GM19025 (cell line): Measurements from ENCODE around the gene MMP1.

Experiments
- ATAC-seq: cut with Tn5 transposase; IDR thresholded peaks from one replicate; pipeline ENCODE4 v1.9.1; 2021; ENCODE audit warnings: mild to moderate bottlenecking, low read depth, moderate library complexity; ENCODE audit not compliant: unreplicated experiment

MMP1 gene

DNA sequence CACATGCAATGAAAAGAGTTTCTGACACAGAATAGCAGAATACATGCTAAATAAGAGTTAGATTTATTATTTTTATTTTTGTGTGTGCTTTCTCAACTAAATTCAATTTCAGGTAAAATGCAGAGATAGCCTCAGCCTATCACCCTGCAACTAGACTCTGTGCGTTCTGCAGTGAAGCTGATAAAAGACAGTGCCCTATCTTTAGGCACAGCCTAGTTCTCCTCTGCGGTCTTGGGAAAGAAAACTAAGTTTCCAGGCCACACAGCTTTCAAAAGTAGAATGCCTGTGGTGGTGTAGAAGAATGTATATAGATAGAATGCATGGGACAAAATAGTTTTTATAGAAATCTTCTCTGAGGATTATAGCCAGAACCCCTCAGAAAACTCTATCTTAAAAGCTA, 12.0 kb upstream of the MMP1 start:
- ATAC-seq = no peak

DNA sequence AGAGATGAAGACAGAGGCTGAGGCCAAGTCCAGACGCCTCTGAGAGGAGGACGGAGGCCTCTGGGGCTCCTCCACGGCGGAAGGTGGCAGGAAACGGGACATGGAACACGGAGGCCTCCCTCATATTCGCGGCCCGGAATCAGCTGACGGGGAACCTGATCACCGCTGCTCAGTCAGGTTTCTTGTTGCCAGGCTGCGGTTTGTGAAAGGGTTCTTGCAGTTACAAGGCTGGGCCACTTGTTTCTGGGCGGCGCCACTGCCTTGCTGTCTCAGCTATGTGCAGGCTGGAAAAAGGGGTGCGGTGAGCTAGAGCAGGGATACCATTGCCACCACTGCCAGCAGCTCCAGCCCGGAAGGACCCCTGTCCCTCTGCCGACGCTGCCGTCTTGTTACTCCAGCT, 10.0 kb upstream of the MMP1 start:
- ATAC-seq = no peak

DNA sequence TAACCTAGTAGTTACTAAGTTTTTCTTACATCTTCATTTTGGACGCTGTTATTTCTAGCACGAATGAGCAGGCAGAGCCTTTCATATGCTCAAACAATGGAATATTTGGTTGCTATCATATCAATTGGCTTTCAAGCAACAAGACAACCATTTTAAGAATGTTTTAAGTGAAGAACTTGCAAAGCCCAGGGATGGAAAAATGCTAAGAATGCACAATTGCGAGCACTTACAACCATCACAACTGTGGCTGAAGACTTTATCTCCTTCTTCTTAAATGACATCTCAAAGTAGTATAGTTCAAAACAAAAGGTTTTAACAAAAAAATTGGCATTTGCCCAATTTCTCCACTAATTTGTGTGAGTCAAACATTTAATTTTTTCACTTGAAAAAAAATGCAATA, 8.3 kb upstream of the MMP1 start:
- no peak for ATAC-seq

DNA sequence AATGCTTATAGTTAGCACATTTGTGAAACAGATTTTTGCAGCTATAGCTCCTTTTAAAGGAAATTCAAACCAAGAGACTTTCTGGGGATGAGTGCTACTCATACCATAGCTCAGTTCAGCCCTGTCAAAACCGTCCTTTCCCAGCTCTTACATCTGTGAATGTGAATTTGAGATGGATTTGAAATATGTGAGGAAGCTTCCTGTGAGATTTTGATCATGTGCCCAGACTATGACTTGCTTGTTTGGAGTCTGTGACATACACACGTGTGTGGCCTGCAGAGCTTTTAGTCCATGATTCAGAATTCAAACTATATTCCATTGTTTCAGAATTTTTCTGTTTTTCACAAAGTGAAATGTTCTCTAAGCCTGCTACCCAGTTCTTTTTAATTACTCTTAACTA, 4.4 kb upstream of the MMP1 start:
- ATAC-seq = no peak

DNA sequence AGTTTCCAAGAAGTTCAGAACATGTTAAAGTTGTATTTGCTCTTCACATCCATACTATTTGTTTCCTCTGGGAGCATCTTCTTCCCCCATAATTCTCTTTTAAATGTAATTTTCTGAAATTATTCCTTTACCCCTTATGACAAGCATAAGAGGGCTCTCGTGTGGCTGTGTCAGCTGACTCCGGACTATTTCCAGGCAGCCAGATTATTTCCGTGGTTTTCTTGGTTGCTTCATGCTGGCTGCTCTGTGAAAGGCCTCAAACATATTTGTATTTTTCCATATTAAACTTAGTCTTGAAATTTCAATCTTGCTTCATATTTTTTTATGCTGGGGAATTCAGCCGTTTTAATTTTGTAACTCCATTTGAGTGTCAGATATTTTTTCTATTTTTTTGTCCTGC, 2.8 kb upstream of the MMP1 start:
- no peak for ATAC-seq

DNA sequence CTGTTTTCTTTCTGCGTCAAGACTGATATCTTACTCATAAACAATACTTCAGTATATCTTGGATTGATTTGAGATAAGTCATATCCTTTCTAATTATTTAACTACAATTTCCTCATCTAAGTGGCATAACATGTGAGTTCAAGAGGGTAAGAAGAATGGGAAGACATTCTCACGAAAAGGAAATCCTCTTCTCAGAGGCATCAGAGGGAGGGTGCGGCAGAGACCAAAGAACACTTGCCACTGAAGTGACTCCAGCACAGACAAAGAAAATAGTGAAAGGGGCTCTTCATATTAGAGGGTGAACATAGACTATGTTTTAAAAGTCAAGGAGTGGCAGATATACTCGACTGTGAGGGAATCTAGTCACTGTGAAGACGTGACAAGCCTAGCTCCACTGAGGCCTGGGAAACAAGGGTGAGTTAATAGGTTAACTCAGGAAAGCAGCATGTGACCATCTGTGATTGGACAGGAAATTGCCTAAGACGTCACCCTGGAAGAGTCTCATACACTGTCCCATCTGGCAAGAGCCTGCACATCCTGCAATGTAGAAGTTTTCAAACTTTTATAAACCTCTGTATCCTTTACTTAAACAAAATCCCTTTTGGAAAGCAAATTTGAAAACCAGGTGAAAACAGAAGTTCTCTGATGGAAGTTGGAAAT, 1.9 kb upstream of the MMP1 start:
- ATAC-seq = no peak

DNA sequence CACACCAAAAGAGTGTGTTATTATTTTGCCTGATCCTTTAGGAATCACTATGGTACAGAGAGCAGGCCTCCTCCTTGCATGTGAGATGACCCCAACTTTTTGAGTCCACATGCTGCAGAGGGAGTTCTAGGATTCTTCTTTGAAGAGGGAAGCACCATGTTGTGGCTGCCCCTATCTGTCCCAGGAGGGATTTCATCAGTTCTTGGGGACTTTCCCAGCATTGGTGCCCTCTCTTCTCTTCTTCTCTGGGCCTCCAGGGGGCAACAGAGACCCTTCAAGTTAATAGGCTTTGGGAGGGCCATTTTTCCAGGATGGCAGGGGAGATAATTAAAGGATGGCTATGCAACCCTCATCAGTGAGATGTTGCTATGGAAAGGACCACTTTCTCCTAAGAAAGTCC, 3.6 kb downstream of the MMP1 start:
- peak; percentile 94 for ATAC-seq

DNA sequence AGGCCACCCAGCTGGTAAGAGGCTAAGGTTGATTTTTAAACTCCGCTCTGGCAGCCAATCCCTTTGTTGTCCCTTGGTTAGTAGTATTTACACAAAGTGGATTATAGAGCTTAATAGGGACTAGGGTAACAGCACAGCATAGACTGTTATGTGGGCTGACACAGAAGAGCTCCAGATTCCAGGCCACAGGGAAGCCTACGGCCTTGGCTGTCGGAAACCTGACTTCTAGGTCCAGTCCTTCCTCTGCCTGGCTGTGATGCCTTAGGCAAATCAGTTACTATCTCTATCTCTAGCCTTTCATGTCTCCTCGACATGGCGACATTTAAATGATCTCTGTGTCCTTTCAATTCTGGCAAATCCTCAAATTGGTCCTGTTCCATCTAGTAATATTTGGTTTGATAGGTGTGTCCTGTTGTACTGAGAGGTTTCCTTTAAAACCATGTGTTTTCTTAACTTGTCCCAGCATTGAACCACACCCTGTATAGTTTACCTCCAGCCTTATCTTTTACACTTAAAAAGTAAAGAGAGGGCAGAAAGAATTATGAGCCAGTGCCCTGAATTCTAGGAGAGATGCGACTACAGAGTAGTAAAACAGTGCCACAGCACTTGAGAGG, 4.2 kb downstream of the MMP1 start:
- no peak for ATAC-seq

DNA sequence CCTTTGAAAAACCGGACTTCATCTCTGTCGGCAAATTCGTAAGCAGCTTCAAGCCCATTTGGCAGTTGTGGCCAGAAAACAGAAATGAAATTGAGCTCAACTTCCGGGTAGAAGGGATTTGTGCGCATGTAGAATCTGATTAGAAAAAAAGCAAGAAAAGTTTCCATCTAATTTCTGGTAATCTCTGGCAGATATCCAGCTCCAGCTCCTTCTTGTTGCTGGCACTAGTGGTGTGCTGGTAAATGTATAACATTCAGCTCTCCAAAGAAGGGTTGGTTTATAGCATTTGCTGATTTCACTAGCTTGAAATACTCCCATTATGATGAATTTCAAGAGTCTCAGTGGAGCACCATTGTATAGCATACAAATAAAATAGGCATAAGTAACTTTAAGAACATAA, 5.4 kb downstream of the MMP1 start:
- no peak for ATAC-seq

DNA sequence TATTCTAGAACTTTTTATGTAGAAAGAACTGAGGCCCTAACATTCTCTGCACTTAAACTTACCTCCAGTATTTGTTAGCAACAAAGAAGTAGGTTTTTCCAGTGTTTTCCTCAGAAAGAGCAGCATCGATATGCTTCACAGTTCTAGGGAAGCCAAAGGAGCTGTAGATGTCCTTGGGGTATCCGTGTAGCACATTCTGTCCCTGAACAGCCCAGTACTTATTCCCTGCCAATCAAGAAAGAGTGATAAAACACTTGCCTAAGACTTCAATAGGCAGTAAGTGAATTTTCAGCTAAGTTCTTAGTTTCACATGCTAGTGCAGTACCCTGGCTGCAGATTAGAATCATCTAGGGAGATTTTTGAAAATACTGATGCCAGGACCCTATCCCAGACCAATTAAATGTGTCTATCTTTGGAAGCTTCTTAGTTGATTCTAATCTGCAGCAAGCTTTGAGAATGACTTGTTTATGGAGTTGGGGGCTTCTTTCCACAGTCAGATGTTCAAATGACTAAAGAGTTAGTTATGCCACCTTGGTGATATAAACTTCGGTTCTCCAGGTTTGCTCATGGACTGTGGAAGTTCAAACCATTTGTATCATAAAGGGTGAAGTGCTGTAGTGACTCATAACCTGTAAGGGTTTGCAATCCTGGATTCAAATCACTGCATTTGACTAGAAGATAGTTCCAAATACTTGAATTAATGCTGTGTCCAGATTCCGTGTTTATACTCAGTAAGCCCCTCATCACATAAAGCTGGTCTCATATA, 6.5 kb downstream of the MMP1 start:
- ATAC-seq = no peak

DNA sequence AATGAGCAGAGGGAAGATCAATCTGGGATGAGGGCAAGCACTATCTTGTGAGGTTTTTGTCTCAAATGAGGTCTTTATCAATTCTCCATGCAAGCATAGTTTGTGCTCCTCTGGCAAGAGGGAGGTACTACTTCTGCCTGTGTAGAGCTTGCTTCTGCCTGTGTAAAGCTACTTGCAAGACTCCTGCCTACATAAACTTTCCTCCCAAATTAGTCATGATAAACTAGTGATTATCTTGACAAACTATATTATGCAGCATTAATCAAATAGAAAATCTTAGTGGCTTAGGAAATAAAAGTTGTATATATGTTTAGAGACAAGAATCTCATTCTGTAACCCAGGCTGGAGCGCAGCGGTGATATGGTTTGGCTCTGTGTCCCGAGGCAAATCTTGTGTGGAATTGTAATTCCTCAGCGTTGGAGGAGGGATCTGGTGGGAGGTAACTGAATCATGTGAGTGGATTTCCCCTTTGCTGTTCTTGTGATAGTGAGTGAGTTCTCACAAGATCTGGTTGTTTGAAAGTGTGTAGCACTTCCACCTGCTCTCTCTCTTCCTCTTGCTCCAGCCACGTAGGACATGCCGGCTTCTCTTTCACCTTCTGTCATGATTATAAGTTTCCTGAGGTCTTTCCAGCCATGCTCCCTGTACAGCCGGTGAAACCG, 9.5 kb downstream of the MMP1 start:
- ATAC-seq = no peak

DNA sequence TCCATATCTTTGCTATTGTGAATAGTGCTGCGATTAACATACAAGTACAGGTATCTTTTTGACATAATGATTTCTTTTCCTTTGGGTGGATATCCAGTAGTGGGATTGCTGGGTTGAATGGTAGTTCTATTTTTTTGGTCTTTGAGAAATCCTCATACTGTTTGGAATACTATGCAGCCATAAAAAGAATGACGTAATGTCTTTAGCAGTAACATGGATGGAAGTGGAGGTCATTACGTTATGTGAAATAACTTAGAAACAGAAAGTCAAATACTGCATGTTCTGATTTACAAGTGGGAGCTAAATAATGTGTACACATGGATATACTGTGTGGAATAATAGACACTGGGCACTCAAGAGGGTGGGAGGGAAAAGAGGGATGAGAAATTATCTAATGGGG, 13.6 kb downstream of the MMP1 start:
- ATAC-seq = no peak

DNA sequence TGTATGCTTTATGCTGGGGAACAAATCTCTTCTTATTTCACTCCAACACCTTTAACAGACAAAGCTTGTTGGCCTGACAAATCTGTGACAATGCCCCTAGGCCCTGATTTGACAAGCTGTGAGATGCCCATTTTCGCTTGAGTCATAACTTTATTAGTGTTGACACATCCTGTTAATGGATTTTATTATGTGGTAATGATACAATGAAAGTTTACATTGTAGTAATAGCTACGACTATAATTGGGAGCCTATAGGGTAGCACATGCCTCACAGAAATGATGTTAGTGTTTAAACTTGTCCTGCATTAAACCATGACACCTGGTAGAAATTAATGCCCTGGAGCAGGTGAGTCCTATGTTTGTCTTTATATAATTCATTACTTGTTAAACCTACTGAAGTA, 14.2 kb downstream of the MMP1 start:
- no peak for ATAC-seq

DNA sequence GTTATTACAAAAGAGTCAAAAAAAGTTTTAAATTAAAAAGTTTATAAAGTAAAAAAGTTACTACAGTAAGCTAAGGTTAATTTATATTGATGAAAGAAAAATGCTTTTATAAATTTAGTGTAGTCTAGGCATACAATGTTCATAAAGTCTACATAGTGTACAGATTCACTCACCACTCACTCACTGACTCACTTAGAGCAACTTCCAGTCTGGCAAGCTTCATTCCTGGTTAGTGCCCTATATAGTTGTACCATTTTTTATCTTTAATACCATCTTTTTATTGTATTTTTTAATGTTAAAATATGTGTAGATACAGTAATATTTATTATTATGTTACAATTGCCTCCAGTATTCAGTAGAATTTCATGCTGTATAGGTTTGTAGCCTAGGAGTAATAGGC, 14.9 kb downstream of the MMP1 start:
- no peak for ATAC-seq

DNA sequence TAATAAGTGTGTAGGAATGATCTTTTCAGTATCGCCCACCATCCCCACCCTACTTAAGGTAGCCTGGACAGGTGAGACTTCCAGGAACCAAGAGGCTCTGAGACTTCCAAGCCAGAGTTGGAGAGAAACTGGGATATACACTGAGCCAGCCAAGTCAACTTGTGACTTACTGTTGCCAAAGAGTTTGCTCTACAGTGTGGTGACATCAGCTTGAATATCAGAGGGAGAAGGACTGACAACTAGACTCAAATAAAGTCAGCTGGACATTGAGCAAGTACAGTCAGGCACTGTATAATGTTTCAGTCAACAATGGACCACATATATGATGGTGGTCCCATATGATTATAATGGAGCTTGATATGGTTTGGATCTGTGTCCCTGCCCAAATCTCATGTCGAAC, 16.3 kb downstream of the MMP1 start:
- ATAC-seq = no peak

DNA sequence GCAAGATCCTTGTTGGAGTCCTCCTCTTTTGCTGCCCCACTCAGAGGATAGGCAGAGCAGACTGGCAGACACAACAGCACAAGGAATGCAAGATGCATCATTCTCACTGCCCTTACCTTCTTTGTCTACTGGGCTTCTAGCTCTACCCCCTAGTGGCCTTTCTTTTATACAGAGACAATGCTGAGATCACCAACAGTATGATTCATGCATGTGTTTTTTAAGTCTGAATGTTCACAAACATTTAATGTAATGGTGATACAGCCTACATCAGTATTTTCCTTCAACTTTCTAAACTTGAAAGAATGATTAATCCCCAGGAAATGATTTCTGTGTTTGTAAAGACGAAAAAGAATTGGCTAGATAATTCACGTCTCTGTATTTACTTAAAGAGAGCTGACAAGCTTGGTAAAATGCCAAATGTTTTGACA, 17.5 kb downstream of the MMP1 start, which contains the start of gene MMP10:
MMP10 (minus strand) TSS at position 138 of the 428 bp plus-strand sequence; CDS start at position 101, 37 bp downstream.
- no peak for ATAC-seq

DNA sequence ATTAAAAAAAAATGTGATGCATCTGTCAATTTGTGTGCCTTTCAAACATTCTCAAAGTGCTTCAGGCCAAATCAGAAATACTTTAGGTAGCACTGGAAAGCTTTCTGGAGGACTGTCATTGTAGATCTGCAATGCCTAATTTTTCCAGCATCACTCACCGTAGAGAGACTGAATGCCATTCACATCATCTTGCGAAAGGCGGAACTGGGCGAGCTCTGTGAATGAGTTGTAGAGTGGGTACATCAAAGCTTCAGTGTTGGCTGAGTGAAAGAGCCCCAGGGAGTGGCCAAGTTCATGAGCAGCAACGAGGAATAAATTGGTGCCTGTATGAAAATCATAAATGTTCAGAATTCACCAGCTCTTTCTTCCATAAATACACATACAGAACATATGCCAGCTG, 21.5 kb downstream of the MMP1 start:
- ATAC-seq = no peak

DNA sequence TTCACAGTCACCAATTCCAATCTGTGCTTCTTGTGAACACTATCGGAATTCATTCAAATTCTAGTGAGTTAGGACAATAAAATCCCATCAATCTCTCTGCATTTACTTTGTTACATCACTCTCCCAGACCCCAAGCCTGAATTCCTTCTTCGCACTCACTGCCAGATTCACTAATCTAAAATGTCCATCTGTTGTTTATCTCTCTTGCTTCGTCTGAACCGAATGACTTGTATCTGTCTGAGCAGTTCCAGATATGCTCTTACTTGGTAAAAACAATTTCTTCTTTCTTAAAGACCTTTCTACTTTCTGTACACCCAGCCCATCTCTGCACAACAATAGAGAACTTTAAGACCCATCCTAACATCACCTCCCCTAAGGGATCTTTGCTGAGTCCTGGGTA, 24.6 kb downstream of the MMP1 start:
- no peak for ATAC-seq

DNA sequence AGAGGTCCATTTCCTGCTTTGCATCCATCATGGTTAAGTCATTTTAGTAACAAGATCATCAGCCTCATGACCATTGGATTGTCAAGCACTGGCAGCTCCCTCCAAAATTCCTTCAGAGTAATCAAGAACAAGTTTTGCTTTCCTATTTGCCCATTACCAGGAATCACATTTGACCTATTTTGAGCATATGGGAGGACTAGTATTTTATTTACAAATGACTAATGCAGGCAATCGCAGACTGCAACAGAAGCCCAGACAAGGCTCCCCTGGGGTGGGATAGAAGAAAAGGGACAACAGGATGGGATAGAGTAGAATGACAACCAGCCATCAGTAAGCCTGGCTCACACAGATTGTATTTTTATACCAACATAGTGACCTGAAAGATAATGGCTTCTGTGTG, 26.6 kb downstream of the MMP1 start:
- ATAC-seq = no peak

DNA sequence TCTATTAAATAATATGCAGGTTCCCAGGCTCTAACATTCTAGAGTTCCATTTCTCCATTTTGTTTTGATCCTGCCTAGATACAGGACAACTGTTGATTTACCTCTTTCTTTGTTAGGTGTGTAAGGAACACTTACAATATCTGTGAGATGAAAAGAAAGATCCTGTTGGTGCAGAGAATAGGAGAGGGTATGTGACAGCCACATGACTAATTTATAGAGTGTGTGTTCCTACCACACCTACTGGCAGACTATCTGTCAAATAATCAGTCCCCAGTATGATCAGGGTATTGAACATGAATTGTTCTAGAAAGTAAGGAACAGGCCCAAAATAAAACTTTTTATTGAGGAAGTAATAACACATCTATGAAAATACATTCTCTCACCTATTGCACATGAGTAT, 27.8 kb downstream of the MMP1 start:
- no peak for ATAC-seq

DNA sequence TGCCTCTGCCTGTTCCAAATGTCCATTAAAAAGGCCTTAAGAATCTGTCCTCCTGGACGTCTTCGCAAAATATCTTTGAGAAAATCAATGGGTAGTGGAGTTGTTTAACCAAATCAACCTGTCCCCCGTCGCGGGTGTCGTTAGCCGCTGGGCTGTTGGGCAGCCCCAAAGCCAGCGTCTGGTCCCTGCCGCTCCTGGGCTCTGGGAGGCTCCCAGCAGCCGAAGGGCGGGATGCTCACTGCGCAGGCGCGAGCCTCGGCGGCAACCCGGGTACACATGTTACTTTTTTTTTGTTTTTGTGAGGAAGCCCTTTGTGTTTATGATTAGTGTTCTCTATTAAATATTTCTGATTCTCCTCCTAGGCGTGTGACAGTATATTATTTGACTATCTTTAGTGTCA, 30.2 kb downstream of the MMP1 start:
- no peak for ATAC-seq
